Measurements from ENCODE around the gene BTD. TPM values are rescaled to one million over a fixed set of nuclear protein-coding genes. Genes with fewer than 3 reads are reported as not detected.

The BTD gene
- total and polyA plus RNA-seq, 2 donors (not counting 3 experiments of a cell fraction or from before 2014, with no cell fraction given): 20.3 to 32.2 TPM

GRCh38 chr3:15673536-15673935 is 72.0 kb downstream of the BTD start:
- H3K79me2 ChIP-seq (ENCODE audit: control insufficient read depth, insufficient read depth, low read length): no peaks in the 10 kb centered on the region
- no peak overlapping the region for H3K9ac ChIP-seq (replicated peaks; ENCODE audit: extremely low read depth, insufficient read depth, low read length)
- TF ChIP-seq JUN (IDR thresholded peaks at IDR 0.05; ENCODE audit: borderline replicate concordance, insufficient read depth, insufficient read length, low read depth) (no peak), MYC (IDR thresholded peaks at IDR 0.05; ENCODE audit: low read depth, low read length) (no peak), FOS (IDR thresholded peaks at IDR 0.05; ENCODE audit: borderline replicate concordance, insufficient read depth, low read length) (no peak), POLR2A (IDR thresholded peaks at IDR 0.05; ENCODE audit: low read depth, low read length) (no peak), EZH2 (IDR thresholded peaks at IDR 0.05; ENCODE audit: borderline replicate concordance, low read depth, low read length, severe bottlenecking) (no peak), POLR2AphosphoS5 (IDR thresholded peaks at IDR 0.05; ENCODE audit: insufficient read depth, low read depth, low read length) (no peak), GATA2 (IDR thresholded peaks at IDR 0.05; ENCODE audit: insufficient read depth, insufficient read length, low read depth, low read length) (no peak), CTCF (IDR thresholded peaks at IDR 0.05; ENCODE audit: extremely low read depth in 1 of 2, insufficient read depth in 1 of 2, low read depth in 1 of 2, low read length in 2 of 2) (no peak)
- TF ChIP-seq, protein P1, sequence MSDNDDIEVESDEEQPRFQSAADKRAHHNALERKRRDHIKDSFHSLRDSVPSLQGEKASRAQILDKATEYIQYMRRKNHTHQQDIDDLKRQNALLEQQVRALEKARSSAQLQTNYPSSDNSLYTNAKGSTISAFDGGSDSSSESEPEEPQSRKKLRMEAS (IDR thresholded peaks at IDR 0.05; ENCODE audit: insufficient read depth, insufficient read length): no peak
- H3K36me3 ChIP-seq (ENCODE audit: control insufficient read depth in 2 of 2, extremely low read depth in 1 of 2, insufficient read depth in 2 of 2, low read length in 2 of 2): peaks cover 8 to 29% of the 10 kb centered on the region in 2 experiments
- intact Hi-C loops (cut with micrococcal nuclease) (no loop called here), dilution Hi-C loops (cut with MboI; ENCODE audit: extremely low pct_ligation_motif_present, low sequenced_read_pairs) (no loop called here)
- no peak overlapping the region for H3K4me2 ChIP-seq (ENCODE audit: insufficient read depth, low read length)
- H3K9me3 ChIP-seq (replicated peaks; ENCODE audit: control insufficient read depth, insufficient read depth, low read length): no peaks in the 10 kb centered on the region
- no peak overlapping the region for H3K27ac ChIP-seq (ENCODE audit: insufficient read depth, low read depth, low read length)
- no peaks in the 10 kb centered on the region for H3K9me1 ChIP-seq (replicated peaks; ENCODE audit: control insufficient read depth, extremely low read depth, insufficient read depth, low read length)
- CTCF ChIA-PET: no interaction called here
- H3K4me3 ChIP-seq (replicated peaks in 1 of 3; ENCODE audit: insufficient read depth in 1 of 3, low read depth in 1 of 3, low read length in 3 of 3): no peak overlapping the region
- H3K4me1 ChIP-seq (ENCODE audit: control insufficient read depth, extremely low read depth, insufficient read depth, low read length): no peaks in the 10 kb centered on the region
- no peak for FAIRE-seq
- POLR2A ChIA-PET: no interaction called here
- H3K27me3 ChIP-seq (ENCODE audit: control insufficient read depth in 2 of 2, insufficient read depth in 2 of 2, low read length in 2 of 2): no peaks in the 10 kb centered on the region
- no TSS peak for BruUV-seq (replicated peaks)
- H2AFZ ChIP-seq (ENCODE audit: low read depth, low read length): no peak overlapping the region
- no peak for DNase-seq (ENCODE audit: low read depth, low spot score)
- no peaks in the 10 kb centered on the region for H4K20me1 ChIP-seq (replicated peaks; ENCODE audit: control insufficient read depth, extremely low read depth, insufficient read depth, low read length)

Measured in endothelial cell of umbilical vein (primary cell).